ENCODE data around the gene CMSS1.

CMSS1 gene

GRCh38 chr3:99878005-99878404 is 60.3 kb downstream of the CMSS1 start:
- H3K4me3 ChIP-seq (ENCODE audit: low read depth, low read length) = no peak overlapping the region
- TF ChIP-seq CTCF (IDR thresholded peaks at IDR 0.05; ENCODE audit: low read depth, low read length) = no peak

GRCh38 chr3:99879275-99879674 is 61.6 kb downstream of the CMSS1 start:
- TF ChIP-seq CTCF (IDR thresholded peaks at IDR 0.05; ENCODE audit: low read depth, low read length) = no peak
- H3K4me3 ChIP-seq (ENCODE audit: low read depth, low read length) = no peak overlapping the region

- no peak for TF ChIP-seq CTCF (IDR thresholded peaks at IDR 0.05; ENCODE audit: low read depth, low read length)
- no peak overlapping the region for H3K4me3 ChIP-seq (ENCODE audit: low read depth, low read length)
These were observed 63.5 kb downstream of the CMSS1 start for GRCh38 chr3:99881121-99881524.

- no peak for TF ChIP-seq CTCF (IDR thresholded peaks at IDR 0.05; ENCODE audit: low read depth, low read length)
- no peak overlapping the region for H3K4me3 ChIP-seq (ENCODE audit: low read depth, low read length)
These were observed 64.9 kb downstream of the CMSS1 start for GRCh38 chr3:99882436-99883137.

GRCh38 chr3:99883138-99883461 is 65.4 kb downstream of the CMSS1 start:
- no peak for TF ChIP-seq CTCF (IDR thresholded peaks at IDR 0.05; ENCODE audit: low read depth, low read length)
- H3K4me3 ChIP-seq (ENCODE audit: low read depth, low read length) = no peak overlapping the region

- no peak for TF ChIP-seq CTCF (IDR thresholded peaks at IDR 0.05; ENCODE audit: low read depth, low read length)
- no peak overlapping the region for H3K4me3 ChIP-seq (ENCODE audit: low read depth, low read length)
These were observed 66.0 kb downstream of the CMSS1 start for GRCh38 chr3:99883693-99884092.

- no peak for TF ChIP-seq CTCF (IDR thresholded peaks at IDR 0.05; ENCODE audit: low read depth, low read length)
- H3K4me3 ChIP-seq (ENCODE audit: low read depth, low read length) = no peak overlapping the region
These were observed 66.8 kb downstream of the CMSS1 start for GRCh38 chr3:99884484-99884883.

Data from WI38 (cell line).